C4-2B (cell line): ENCODE measurements around the gene OTOP1.
"Not testable (repeated sequence)": the region's sequence is repeated elsewhere in the genome, so short reads cannot be mapped to it uniquely, and the experiment has no call there.

Source experiments
- H3K27ac ChIP-seq: fragments of 450-650 bp; 2 replicates; pipeline ENCODE4 v1.5.1; 2017
- ZFX ChIP-seq: fragments of 450-650 bp; IDR thresholded peaks from 2 replicates; pipeline ENCODE4 v1.6.1; 2017
- TF ChIP-seq, protein P1 (sequence below): fragments of 450-650 bp; conservative IDR thresholded peaks from 2 replicates; pipeline ENCODE4 v1.5.1; 2017; ENCODE audit warnings: mild to moderate bottlenecking

Gene OTOP1

DNA sequence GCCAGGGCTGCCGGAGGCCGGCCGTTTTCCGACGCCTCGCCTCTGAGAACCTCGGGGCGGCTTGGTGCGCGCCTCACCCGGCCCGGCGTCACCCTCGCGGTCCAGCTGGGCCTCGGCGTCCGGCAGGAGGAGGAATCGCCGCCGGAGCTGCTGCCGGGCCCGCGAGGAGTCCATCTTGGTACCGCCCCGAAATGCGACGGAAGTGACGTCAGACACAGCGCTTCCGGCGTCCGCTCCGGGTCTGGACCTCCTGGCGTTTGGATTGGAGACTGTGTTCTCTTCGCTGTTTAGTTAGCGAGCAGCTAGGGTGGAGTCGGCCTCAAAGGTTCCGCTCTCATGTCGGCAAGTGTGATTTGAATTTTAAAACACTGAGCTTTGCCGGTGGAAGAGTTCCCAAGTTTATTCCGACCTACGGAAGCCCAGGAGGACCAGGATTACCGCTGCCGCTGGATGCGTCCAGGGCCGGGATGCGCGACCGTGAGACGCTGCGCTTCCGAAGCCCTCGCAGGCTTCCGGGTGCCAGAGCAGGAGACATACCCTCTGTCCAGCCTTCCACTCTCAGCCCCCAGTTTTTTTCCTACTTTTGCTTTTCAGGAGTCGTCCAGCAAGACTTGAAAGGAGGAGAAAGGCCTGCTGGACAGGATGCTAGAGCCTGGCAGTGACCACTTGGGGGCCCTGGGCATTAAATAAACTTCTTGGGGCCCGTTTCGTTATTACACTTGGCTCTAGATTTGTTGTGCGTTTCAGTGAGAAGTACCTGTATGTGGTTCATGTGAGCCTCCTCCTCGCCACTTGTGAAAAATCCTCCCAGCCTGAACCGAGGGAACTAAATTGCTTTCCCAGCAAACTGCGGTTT, 21.5 kb upstream of the OTOP1 start, which contains the start of gene TMEM128:
TMEM128 (minus strand) TSS at position 195 of the 856 bp plus-strand sequence; CDS start at position 174, 21 bp downstream.
- TF ChIP-seq ZFX, result peak; percentile 82
- TF ChIP-seq, protein P1, sequence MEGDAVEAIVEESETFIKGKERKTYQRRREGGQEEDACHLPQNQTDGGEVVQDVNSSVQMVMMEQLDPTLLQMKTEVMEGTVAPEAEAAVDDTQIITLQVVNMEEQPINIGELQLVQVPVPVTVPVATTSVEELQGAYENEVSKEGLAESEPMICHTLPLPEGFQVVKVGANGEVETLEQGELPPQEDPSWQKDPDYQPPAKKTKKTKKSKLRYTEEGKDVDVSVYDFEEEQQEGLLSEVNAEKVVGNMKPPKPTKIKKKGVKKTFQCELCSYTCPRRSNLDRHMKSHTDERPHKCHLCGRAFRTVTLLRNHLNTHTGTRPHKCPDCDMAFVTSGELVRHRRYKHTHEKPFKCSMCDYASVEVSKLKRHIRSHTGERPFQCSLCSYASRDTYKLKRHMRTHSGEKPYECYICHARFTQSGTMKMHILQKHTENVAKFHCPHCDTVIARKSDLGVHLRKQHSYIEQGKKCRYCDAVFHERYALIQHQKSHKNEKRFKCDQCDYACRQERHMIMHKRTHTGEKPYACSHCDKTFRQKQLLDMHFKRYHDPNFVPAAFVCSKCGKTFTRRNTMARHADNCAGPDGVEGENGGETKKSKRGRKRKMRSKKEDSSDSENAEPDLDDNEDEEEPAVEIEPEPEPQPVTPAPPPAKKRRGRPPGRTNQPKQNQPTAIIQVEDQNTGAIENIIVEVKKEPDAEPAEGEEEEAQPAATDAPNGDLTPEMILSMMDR, result peak; percentile 15; the same call in 1 of the 2 replicates
- peak within 1 kb of the TSS; percentile 95 for H3K27ac ChIP-seq

DNA sequence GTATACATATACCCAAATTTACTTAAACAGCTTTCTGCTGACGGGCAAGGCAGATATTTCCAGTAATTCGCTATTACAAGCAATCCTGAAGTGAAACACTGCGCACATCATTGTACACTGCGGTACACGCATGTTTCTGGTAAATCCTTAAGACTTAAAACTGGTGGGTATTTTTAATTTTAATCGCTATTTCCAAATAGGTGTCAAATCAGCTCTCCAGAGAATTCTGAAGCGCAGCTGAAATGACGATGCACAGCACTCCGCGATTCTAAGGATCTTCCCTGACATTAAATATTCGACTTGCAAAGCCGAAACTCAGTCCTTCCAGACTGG, 20.9 kb upstream of the OTOP1 start:
- peak overlapping the region; percentile 95 for H3K27ac ChIP-seq
- no peak for TF ChIP-seq ZFX
- TF ChIP-seq, protein P1, result no peak

DNA sequence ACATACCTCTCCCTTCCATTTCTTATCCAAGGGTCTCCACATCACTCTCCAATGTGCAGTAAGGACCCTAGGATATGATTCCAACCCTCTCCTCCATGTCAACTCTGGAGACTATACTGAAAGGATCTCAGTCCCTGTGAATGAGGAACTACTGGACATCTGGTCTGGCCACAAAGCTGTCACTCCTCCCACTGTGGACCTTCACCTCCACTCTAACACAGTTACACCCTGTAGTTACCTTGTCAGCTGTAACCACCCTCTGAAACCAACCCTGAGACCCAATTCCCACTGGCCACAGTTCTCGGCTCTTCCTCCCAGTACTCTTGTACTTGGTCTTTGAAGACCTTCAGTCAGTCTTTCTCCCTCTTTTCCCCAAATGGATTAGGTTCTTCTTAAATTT, 18.4 kb upstream of the OTOP1 start:
- no peak overlapping the region for H3K27ac ChIP-seq
- TF ChIP-seq, protein P1, result no peak
- no peak for TF ChIP-seq ZFX

DNA sequence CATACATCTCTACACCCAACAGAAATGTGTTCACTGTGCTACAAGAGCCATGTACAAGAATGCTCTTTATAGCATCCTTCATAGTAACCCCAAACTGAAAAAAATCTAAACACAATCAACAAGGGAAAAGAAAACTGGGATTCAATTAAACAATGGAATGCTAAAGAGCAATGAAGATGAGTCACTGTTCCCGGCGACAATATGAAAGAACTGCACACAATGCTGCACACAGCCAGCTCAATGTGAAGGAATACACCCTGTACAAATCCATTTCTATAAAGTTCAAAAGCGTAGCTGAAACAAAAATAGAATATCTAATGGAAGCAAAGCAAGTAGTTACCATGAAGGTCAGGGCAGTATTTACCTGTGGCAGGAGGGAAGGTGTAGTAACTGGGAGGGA, 12.8 kb upstream of the OTOP1 start:
- H3K27ac ChIP-seq, result not testable (repeated sequence)

DNA sequence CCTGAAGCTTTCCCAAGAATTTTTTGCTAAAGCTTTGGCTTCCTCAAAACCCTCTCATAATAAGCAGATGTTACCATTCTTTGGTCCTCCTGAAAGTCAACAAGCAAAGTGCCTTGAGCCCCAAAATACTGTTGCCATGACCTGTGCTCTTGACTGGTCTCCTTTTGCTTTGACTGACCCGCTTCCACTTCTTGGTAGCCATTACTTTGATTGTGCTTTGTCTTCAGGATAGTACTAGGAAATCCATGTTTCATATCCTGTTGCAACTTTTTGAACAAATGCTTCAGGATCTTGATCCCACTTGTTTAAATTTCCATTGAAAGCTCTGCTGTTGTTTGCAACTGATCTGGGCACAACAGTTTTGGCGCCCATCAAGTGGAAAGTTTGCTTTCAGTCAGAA, 6.9 kb upstream of the OTOP1 start:
- no peak for TF ChIP-seq ZFX
- H3K27ac ChIP-seq, result no peak overlapping the region

DNA sequence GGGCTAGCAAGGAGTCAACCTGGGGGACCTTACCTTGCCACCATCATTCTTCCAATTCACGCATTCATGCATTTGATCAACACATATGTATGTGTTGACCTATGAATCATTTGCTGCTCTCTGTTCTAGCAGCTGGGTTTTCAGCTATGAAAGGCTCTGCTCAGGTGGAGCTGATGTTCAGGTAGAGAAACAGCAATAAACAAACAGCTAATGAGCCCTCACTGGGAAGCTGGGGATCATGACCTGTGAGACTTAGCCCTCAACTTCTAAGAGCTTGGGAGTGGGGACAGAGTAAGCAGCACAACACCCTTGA, 1.6 kb upstream of the OTOP1 start:
- TF ChIP-seq, protein P1, result no peak
- no peak for TF ChIP-seq ZFX
- no peak overlapping the region for H3K27ac ChIP-seq

DNA sequence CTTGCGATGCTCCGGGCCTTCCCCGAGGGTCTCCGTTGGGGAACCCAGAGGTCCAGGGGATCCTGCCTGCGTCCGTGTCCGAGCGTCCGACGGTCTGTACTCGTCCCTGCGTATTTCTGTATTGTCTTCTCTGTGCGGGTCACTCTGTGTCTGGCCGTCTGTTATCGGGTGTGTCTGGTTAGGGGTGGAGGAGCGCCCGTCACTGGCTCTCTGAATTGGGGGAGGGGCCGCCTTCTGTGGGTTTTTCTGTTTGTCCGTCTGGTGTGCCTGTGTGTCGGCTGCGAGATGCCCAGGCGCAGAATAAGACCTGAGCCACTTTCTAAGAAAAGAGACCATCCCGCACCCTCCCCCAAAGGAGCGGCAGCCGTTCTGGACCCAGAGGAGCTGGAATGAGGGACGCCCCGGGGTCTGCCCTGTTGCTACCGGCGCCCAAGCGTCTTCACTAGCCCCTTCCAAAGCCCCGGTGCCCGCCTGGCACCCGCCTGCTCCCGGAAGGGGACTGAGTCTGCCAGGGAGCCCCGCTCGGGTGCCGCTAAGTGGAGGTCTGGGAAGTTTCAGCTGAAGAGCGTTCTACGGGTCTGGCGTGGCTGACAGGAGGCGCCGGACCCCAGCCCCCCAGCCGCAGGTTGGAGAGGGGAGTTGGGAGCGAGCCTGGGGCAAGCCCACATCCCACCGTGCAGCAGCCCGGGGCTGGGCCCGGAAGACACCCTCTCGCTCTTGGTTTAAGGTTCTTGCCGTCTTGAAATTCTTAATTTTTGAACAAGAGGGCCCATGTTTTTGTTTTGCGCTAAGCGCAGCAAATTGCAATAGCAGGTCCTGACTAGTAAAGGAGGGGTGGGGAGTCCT, 1.0 kb upstream of the OTOP1 start:
- no peak overlapping the region for H3K27ac ChIP-seq
- TF ChIP-seq, protein P1, result no peak
- TF ChIP-seq ZFX, result no peak

DNA sequence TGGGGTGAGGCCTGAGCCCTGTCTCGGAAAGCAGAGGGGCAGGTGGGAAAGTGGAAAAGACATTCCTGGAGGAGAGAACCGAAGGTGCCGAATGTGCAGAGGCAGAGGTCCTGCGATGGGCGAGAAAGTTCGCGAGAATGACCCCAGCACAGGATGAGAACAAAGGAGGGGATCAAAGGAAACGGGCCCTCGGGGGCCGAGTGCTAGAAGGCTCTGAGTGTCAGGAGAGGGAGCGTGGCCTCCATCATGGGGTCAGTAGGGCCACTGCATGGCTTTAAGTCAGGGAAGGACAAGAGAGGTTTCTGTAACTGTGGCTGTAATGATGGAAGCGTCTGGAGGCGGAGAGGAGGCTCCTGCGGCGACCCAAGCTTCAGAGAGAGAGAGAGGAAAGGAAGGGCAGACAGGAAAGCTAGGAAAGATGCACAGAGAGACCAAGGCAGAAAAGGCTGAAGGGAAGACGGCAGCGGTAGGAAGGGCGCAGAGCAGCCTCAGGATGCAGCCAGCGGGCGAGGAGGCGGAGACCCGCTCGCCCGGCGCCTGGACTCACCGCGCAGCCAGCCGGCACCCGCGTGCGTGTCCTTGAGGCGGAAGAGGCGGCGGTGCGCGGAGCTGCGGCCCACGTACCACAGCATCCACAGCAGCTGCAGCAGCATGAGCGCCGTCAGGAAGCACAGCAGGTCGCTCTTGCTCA, 669 bp downstream of the OTOP1 start:
- no peak overlapping the region for H3K27ac ChIP-seq
- no peak for TF ChIP-seq ZFX
- TF ChIP-seq, protein P1, result no peak
